CD4-positive, alpha-beta T cell treated with Interleukin-6 at 100 ng/mL for 8 hours (primary cell): ENCODE results near the gene FAR2.
"Not testable (repeated sequence)": the region's sequence is repeated elsewhere in the genome, so short reads cannot be mapped to it uniquely, and the experiment has no call there.

Experiments used
- DNase-seq: peaks from one replicate; pipeline ENCODE4 v3.0.0-alpha.2; 2020; ENCODE audit warnings: mixed read lengths, low spot score

Gene FAR2

GRCh38 chr12:29281371-29282005 lies 132.4 kb downstream of the FAR2 start:
- DNase-seq: no peak

DNA sequence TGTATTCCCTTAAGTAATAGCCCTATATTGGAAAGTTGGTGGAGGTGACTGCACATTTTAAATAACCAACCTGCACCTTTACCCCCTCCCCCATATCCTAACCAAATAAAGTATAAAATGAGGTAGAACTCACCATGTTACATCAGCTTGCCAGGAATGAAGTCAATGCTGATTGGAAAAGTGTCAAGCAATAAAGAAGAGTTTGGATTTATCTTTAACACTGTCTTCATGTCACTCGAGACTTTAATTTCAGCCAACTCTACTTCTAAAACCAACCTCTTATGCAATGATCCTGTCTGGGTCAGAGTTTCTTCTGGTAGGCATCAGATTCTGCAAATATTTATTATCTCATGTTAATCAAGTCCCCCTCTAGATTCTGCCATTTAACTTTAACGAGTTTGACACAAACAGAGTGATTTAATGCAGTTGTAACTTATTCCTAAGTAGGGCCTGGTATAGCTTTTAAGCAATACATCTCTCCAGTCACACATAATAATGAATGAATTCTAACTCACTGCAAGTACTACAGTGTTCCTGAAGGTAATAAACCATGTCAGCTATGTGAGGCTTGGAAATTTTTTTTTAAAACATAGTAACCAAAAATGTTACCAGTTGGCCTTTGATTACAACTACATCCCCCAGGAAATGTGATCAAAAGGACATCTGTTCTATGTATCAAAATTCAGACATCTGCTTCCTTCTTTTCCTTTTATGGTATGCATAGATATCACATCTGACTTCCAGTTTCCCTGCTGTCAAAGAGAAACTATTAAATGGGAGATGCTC lies 133.1 kb downstream of the FAR2 start:
- DNase-seq: no peak

GRCh38 chr12:29283969-29284700 lies 135.1 kb downstream of the FAR2 start:
- DNase-seq: no peak

DNA sequence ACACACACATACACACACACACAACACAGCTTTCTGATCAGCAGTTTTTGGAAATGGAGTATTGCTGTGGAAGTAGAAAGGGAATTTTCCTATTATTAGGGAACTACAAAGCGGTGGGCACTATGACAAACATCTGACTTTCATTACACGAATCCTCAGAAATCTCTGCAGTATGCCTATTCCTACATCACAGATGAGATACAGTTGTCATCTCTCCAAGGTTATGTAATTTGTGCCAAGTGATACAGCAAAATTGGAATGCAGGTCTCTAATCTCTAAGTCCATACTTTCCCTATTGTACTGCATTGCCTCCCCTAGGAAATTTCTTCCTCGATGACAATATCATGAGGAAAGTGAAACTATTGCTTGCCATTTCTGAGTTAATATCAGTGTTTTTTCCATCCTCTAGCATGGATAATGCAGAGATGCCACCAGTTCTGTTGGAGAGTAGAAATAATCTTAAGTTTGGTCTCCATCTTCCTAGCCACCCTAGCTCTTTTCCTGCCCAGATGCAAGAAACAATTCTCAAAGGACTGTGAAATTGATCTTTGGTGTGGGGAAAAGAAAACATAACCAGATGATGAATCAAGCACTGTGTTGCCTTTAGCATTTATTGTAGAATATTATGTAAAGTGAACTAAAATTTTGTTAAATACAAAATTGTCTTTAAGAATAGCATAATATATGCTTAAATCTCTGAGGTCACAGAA lies 137.2 kb downstream of the FAR2 start:
- no peak for DNase-seq

- no peak for DNase-seq
Measured at GRCh38 chr12:29287622-29288021, 138.5 kb downstream of the FAR2 start.

DNA sequence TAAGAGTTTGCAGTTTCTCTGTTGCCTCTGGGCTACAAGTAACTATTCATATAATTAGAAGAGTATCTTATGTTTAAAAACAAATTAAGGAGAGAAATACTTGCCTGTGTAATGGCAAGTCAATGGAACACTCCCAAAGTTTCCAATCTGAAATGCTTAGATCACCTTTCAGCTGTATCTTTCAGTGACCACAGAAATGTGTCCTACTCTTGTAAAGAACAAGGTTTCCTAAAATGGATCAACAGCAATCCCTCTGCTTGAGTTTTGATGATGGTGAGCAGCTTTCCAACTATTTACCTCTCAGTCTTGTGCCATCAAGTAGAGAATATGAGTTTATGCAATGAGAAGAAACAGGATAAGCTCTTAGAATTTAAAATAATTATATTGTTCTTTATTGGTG lies 139.0 kb downstream of the FAR2 start:
- DNase-seq: no peak

DNA sequence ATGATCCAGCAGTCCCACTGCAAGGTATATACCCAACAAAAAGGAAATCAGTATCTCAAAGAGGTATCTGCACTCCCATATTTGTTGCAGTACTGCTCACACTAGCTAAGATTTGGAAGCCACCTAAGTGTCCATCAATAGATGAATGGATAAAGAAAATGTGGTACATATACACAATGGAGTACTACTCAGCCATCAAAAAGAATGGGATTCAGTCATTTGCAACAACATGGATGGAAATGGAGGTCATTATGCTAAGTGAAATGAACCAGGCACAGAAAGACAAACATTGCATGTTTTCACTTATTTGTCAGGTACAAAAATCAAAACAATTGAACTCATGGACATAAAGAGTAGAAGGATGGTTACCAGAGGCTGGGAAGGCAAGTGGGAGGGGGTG lies 141.4 kb downstream of the FAR2 start:
- DNase-seq: not testable (repeated sequence)

DNA sequence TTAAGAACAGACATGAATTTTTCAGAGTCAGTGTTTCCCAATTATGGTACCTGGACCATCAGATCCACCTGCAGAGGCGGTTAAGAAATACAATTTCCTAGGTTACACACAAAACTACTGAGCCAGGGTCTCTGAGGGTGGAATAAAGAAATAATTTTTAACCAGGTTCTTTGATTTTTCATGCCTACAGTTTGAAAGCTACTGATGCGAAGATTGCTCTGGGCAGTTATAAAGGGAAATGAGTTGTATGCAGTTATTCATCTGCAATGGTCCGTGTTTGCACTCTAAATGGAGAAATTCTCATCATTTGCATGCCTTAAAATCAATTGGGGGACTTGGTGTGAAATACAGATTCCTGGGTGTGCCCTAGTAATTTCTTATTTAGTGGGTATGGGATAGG lies 142.1 kb downstream of the FAR2 start:
- DNase-seq: no peak

DNA sequence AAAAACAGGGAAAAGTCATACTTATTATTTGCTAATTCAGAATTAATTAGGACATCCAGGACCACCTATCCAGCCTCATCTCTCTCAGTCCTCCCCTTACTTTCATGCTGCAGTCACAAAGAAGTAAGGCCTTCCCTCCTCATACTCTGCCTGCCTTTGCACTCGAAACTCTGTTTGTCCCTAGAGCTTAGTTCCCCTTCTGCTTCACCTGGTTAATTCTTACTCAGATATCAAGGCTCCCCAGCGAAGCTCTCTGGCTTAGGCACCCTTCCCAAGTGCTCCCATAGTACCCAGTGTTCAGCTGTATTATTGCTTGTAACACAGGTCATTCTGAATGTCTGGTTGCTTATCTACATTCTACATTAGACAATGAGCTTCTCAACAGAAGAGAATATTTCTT lies 150.6 kb downstream of the FAR2 start:
- DNase-seq: no peak

DNA sequence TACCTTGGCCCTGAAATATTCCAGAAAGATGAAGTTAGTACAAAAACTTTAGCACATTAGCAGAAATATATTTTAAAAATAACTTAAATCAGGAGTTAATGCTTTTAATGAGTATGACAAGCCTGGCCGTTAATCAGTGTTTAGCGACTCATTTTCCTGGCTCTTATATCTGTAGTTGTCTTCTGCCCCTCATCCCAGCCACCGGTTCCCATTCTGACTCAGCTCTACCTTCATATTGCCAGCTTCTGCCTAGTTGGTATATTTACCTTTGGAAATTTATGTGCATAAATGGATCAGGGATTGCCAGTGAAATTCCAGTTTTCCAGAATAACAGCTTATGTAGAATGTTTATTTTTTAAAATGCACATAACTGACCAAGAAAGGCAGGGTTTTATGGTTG lies 152.0 kb downstream of the FAR2 start:
- DNase-seq: no peak

DNA sequence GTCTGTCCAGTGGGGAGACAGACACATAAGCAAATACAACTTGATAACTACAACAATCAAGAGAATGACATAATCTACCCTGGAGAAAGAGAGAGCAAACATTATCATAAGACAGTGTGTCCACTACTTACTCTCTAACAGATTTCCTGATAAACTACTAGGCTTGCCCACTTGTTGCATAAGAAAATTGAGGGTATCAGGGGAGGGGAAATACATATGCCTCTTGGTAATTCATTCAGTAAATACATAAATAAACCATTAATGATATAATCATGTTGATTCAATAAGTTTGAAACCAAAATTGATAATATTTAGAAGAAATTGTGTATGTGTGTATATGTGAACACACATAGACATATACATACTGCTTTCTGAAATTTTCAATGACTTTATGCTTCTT lies 155.3 kb downstream of the FAR2 start:
- no peak for DNase-seq

DNA sequence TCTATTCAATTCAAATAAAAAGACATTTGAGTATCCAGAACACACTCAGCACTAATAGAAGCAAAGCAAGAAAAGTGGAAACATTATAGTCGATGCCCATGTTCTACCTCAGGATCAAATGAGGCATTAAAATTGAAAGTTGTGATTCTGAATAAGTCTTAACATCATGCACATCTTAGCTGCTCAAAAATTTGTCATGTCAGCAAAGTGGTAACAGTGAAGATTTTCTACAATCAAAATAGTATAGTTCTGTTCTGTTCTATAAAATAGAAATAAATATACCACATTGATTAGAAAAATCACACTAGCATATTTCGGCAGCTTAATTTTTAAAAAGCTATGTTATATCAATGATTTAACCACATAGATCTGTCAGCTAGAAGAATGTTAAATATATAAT lies 157.2 kb downstream of the FAR2 start:
- no peak for DNase-seq

DNA sequence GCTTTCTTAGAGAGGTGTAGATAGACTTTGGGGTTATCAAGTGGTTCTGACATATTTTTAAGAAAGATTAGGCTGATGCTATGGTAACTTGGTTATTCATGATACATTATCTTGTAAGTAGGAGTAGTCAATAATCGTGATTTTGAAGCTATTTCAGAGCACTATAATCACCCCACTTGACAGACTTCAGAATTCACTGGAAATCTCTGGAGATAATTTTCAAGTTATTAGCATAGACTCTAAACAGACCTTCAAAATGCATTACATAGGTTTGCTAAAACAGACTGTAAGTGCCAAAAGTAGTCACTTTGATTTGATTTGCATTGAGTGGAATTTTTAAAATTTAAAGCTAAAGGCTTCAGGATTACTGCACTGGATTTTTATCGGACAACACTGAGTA lies 157.6 kb downstream of the FAR2 start:
- no peak for DNase-seq

- no peak for DNase-seq
Measured at GRCh38 chr12:29309320-29309902, 160.3 kb downstream of the FAR2 start.

- no peak for DNase-seq
Measured at GRCh38 chr12:29310899-29311298, 161.8 kb downstream of the FAR2 start.

- DNase-seq: no peak
Measured at GRCh38 chr12:29314416-29314815, 165.3 kb downstream of the FAR2 start.

GRCh38 chr12:29316752-29317151 lies 167.7 kb downstream of the FAR2 start:
- no peak for DNase-seq

- DNase-seq: peak; percentile 65
Measured at GRCh38 chr12:29317556-29318363, 168.7 kb downstream of the FAR2 start.

DNA sequence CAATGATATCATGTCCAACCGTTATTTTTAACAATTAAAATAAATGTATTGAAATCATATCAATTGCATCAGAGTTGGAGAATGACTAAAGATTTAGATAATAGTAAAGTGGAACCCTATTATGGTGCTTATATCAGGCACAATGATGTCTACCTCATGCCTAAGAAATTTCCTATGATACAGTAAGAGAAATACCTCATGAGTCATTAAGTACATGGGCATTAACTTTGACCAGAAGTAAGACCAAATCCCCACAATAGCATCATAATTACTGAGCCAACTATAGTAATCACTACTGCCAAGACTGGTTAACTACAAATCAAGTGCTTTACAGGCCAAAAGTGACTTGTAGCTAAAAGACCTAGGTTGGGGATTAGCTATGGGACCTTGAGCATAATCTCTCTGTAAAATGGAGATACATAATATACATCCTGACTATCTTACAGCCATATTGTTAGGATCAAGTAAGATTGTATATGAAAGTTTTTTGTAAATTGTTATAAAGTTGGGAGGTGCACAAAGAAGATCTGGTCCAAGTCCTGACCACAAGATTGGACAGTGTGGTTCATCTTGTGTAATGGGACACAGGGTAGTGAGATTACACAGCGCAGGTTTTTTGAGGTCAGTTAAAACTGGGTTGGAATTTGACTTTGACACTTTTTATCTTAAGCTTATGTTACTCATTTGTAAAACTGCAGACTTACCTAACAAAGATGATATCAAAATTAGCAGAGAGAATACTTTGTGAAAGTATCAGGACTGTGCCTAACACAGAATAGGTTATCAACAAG lies 171.4 kb downstream of the FAR2 start:
- no peak for DNase-seq

DNA sequence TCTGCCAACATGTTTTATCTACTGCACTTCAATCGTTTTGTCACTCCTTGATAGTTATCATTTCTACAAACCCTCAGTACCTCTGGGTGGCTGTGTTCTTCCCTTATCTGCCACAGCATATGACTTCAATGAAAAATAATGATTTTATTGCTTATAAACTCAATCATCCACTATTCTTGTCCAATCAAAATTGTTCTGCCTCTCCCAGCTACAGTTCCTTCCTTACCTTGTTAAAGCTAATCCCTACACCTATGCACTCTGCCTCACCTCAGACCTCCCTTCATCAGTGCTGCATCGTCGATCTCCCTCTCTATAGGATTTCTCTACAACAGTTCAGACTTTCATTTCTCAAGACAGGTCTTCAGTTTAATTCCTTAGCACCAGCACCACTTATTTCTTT lies 173.1 kb downstream of the FAR2 start:
- no peak for DNase-seq
